B cell (primary cell): ENCODE results near the gene MLH3. TPM values are rescaled to one million over a fixed set of nuclear protein-coding genes. Genes with fewer than 3 reads are reported as not detected.

ENCODE experiments used
- ATAC-seq: fragments of 200-7000 bp; cut with Tn5 transposase; one replicate; pipeline ENCODE4 v1.10.0; 2021; ENCODE audit warnings: low read depth, mild to moderate bottlenecking, moderate number of reproducible peaks, moderate library complexity
- CTCF ChIA-PET: fragments of 350-600 bp; sonication (Branson Sonifier 250); formaldehyde crosslinking; loops from one replicate; lab custom pipeline; 2021; ENCODE audit warnings: antibody characterized with exemption, inconsistent platforms; lab: Charles Lee
- POLR2A ChIA-PET: fragments of 350-600 bp; sonication (Branson Sonifier 250); formaldehyde crosslinking; loops from one replicate; lab custom pipeline; 2021; ENCODE audit warnings: antibody characterized with exemption; lab: Charles Lee
- DNase-seq: peaks from one replicate; pipeline ENCODE4 v3.0.0; 2013
- H2AFZ ChIP-seq: 2 replicates; pipeline ENCODE4 v1.6.1; 2012; ENCODE audit warnings: mild to moderate bottlenecking, low read depth, low read length; ENCODE audit not compliant: insufficient read depth, poor library complexity, severe bottlenecking
- H3K27ac ChIP-seq, 2 donors: 1 replicate in 1 of 2; 2 replicates in 1 of 2; pipeline ENCODE4 v1.5.1; 2012 to 2013; ENCODE audit warnings: low read length in 2 of 2, mild to moderate bottlenecking in 2 of 2, moderate library complexity in 1 of 2
- H3K27me3 ChIP-seq, 4 experiments: fragments of 200-600 bp in 1 of 4; sonication (generic) in 1 of 4; replicated peaks in 1 of 4; 1 replicate in 2 of 4; 2 replicates in 2 of 4; pipeline versions ENCODE4 v1.6.1 to v1.7.0; 2013 to 2016; ENCODE audit warnings: low read length in 3 of 4, mild to moderate bottlenecking in 2 of 4, mixed read lengths in 1 of 4, moderate library complexity in 1 of 4; ENCODE audit not compliant: insufficient read depth in 4 of 4, control insufficient read depth in 3 of 4; ENCODE audit errors: control extremely low read depth in 1 of 4
- H3K36me3 ChIP-seq, 2 experiments: replicated peaks in 1 of 2; 1 replicate in 1 of 2; 2 replicates in 1 of 2; pipeline versions ENCODE4 v1.6.1 to v1.7.1; 2013; ENCODE audit warnings: low read length in 1 of 2; ENCODE audit not compliant: insufficient read depth in 2 of 2, control insufficient read depth in 1 of 2; ENCODE audit errors: control extremely low read depth in 1 of 2, extremely low read depth in 1 of 2
- H3K4me1 ChIP-seq, 2 donors: fragments of 200-600 bp in 1 of 2; sonication (generic) in 1 of 2; 1 replicate in 1 of 2; 2 replicates in 1 of 2; pipeline versions ENCODE4 v1.5.1 to v1.6.1; 2013 to 2017; ENCODE audit warnings: low read length in 2 of 2; ENCODE audit not compliant: control insufficient read depth in 2 of 2, insufficient read depth in 2 of 2
- H3K4me2 ChIP-seq: replicated peaks from 2 replicates; pipeline ENCODE3; 2012; ENCODE audit warnings: mild to moderate bottlenecking, low read depth, low read length; ENCODE audit not compliant: poor library complexity, severe bottlenecking
- H3K4me3 ChIP-seq, 5 experiments: fragments of 200-600 bp in 1 of 5; sonication (generic) in 1 of 5; 1 replicate in 3 of 5; 2 replicates in 2 of 5; pipeline versions ENCODE4 v1.5.1 to v1.7.0; 2011 to 2016; ENCODE audit warnings: low read length in 4 of 5, mild to moderate bottlenecking in 4 of 5, low read depth in 2 of 5, control low read depth in 1 of 5, moderate library complexity in 1 of 5; ENCODE audit not compliant: insufficient read depth in 1 of 5; ENCODE audit errors: control extremely low read depth in 1 of 5, extremely low read depth in 1 of 5
- H3K79me2 ChIP-seq: fragments of 200-600 bp; sonication (generic); one replicate; pipeline ENCODE4 v1.6.0; 2016; ENCODE audit warnings: low read length; ENCODE audit not compliant: control insufficient read depth, insufficient read depth
- H3K9ac ChIP-seq: fragments of 200-600 bp; sonication (generic); 2 replicates; pipeline ENCODE4 v1.6.1; 2017; ENCODE audit warnings: mild to moderate bottlenecking, low read length, moderate library complexity
- H3K9me3 ChIP-seq, 3 donors: one replicate each; pipeline versions ENCODE4 v1.6.1 to v1.7.1; 2013; ENCODE audit warnings: low read length in 2 of 3; ENCODE audit not compliant: control insufficient read depth in 2 of 3, insufficient read depth in 1 of 3; ENCODE audit errors: control extremely low read depth in 1 of 3
- H4K20me1 ChIP-seq: 2 replicates; pipeline ENCODE4 v1.6.0; 2012; ENCODE audit warnings: mild to moderate bottlenecking, low read length; ENCODE audit not compliant: insufficient read depth, control insufficient read depth, poor library complexity, severe bottlenecking
- H3K27ac Mint-ChIP-seq: one replicate; pipeline ENCODE4 v1.8.0; 2021; ENCODE audit warnings: mixed read lengths
- H3K27me3 Mint-ChIP-seq: one replicate; pipeline ENCODE4 v1.8.0; 2021; ENCODE audit warnings: mixed read lengths
- H3K4me1 Mint-ChIP-seq: one replicate; pipeline ENCODE4 v1.8.0; 2021; ENCODE audit warnings: mixed read lengths
- H3K4me3 Mint-ChIP-seq: one replicate; pipeline ENCODE4 v1.8.0; 2021; ENCODE audit warnings: mixed read lengths
- H3K9me3 Mint-ChIP-seq: one replicate; pipeline ENCODE4 v1.8.0; 2022; ENCODE audit warnings: mixed read lengths; ENCODE audit not compliant: insufficient read depth
- CTCF ChIP-seq: fragments of 200-600 bp; IDR thresholded peaks from one replicate; pipeline ENCODE4 v1.8.0; 2022; ENCODE audit warnings: antibody characterized with exemption, mild to moderate bottlenecking
- EZH2 ChIP-seq: IDR thresholded peaks from 2 replicates; pipeline ENCODE4 v1.6.1; 2012; ENCODE audit warnings: borderline replicate concordance, low read depth, mild to moderate bottlenecking, moderate library complexity, low read length; ENCODE audit not compliant: insufficient read depth, poor library complexity, severe bottlenecking
- WGBS: methylation state at CpG from one replicate; pipeline ENCODE4 v1.1.5; 2013; ENCODE audit warnings: missing lambda C conversion rate; ENCODE audit not compliant: insufficient coverage; 5-methylcytosine and 5-hydroxymethylcytosine counted together
- intact Hi-C: fragments of 100-400 bp; cut with micrococcal nuclease; formaldehyde crosslinking; loops from one replicate; pipeline ENCODE4 v1.10.0; 2022
- polyA plus RNA-seq: library from polyadenylated mRNA; depleted of rRNA; stranded (reverse); fragments of >200 nt; gene quantifications from 2 replicates; pipeline ENCODE4 v1.2.3, GENCODE V29; 2012
- total RNA-seq, 2 donors: library from RNA; stranded (reverse); fragments of 120-200 nt in 1 of 2; gene quantifications; 1 replicate in 1 of 2; 2 replicates in 1 of 2; pipeline versions ENCODE4 v1.2.3 to v1.2.4, GENCODE V29; 2013 to 2022

MLH3 gene
- total and polyA plus RNA-seq, 2 donors (not counting 1 experiment from before 2014, with no cell fraction given), result 6.7 to 19.9 TPM

- Mint-ChIP-seq H3K27ac (no peak overlapping the region), H3K4me3 (no peak overlapping the region), H3K9me3 (no peaks in the 10 kb centered on the region), H3K4me1 (peaks cover 6% of the 10 kb centered on the region), H3K27me3 (no peaks in the 10 kb centered on the region)
- Histone ChIP-seq H3K4me3 (no peak overlapping the region), H3K9me3 (no peaks in the 10 kb centered on the region), H3K4me1 (peaks cover 3 to 6% of the 10 kb centered on the region in 2 donors), H3K9ac (no peak overlapping the region), H3K79me2 (peaks cover 6% of the 10 kb centered on the region), H4K20me1 (peaks cover 10% of the 10 kb centered on the region), H2AFZ (no peak overlapping the region), H3K36me3 (peaks cover 18 to 67% of the 10 kb centered on the region in 2 experiments), H3K27me3 (no peaks in the 10 kb centered on the region), H3K27ac (no peak overlapping the region), H3K4me2 (no peak overlapping the region)
- TF ChIP-seq CTCF (no peak), EZH2 (no peak)
- CTCF ChIA-PET, result interaction anchor here (0.9 to 1.6 kb wide), 3 partner anchors 10 to 237 kb away, joined by 4 to 11 read pairs (median 4); no protein-coding TSS in a partner anchor
- DNase-seq (no peak), ATAC-seq (no peak)
- intact Hi-C loops, result no loop called here
- POLR2A ChIA-PET, result no interaction called here
Observed at GRCh38 chr14:75098212-75098611, 46.9 kb upstream of the MLH3 start.

GRCh38 chr14:75096959-75097358, 45.7 kb upstream of the MLH3 start:
- Histone ChIP-seq H3K27me3 (no peaks in the 10 kb centered on the region), H4K20me1 (peaks cover 10% of the 10 kb centered on the region), H2AFZ (no peak overlapping the region), H3K4me1 (peaks cover 3 to 6% of the 10 kb centered on the region in 2 donors), H3K79me2 (peaks cover 6% of the 10 kb centered on the region), H3K4me3 (no peak overlapping the region), H3K4me2 (no peak overlapping the region), H3K36me3 (peaks cover 17 to 68% of the 10 kb centered on the region in 2 experiments), H3K9ac (no peak overlapping the region), H3K9me3 (no peaks in the 10 kb centered on the region), H3K27ac (no peak overlapping the region)
- TF ChIP-seq CTCF (no peak), EZH2 (no peak)
- no peak for ATAC-seq
- no peak for DNase-seq
- Mint-ChIP-seq H3K4me1 (peaks cover 6% of the 10 kb centered on the region), H3K27me3 (no peaks in the 10 kb centered on the region), H3K27ac (no peak overlapping the region), H3K4me3 (no peak overlapping the region), H3K9me3 (no peaks in the 10 kb centered on the region)
- ChIA-PET CTCF (interaction anchor here (1.6 kb wide), 1 partner anchor 236 kb away, joined by 4 read pairs; no protein-coding TSS in a partner anchor), POLR2A (no interaction called here)
- intact Hi-C loops, result no loop called here
- 98% methylated on average over 5 of the region's 6 CpGs for WGBS
